Dermis microvascular lymphatic vessel endothelial cell (primary cell): ENCODE measurements around the gene SAE1. TPM values are rescaled to one million over a fixed set of nuclear protein-coding genes. Genes with fewer than 3 reads are reported as not detected.
"Not testable (repeated sequence)": the region's sequence is repeated elsewhere in the genome, so short reads cannot be mapped to it uniquely, and the experiment has no call there.

Source experiments
- DNase-seq, 2 donors: peaks; one replicate each; pipeline versions ENCODE4 v3.0.0 to v3.0.0-alpha.2; 2010; ENCODE audit warnings: low read depth in 2 of 2
- total RNA-seq: library from RNA; depleted of rRNA; stranded (reverse); fragments of >200 nt; gene quantifications from 2 replicates; pipeline ENCODE4 v1.2.1, GENCODE V29; 2014

The SAE1 gene
- total RNA-seq, 1 donor from 2014 or later, result 164 TPM

GRCh38 chr19:47239610-47240296, 109.1 kb downstream of the SAE1 start:
- DNase-seq, result peak in 1 of 2 donors; percentile 80

- DNase-seq, result no peak
Observed at GRCh38 chr19:47240556-47240955, 109.9 kb downstream of the SAE1 start.

- peak in 1 of 2 donors; percentile 87 for DNase-seq
Observed at GRCh38 chr19:47240996-47241918, 110.6 kb downstream of the SAE1 start.

GRCh38 chr19:47241919-47242577, 111.4 kb downstream of the SAE1 start:
- no peak for DNase-seq

GRCh38 chr19:47243364-47243775, 112.7 kb downstream of the SAE1 start:
- no peak for DNase-seq

GRCh38 chr19:47243776-47244547, 113.3 kb downstream of the SAE1 start:
- peak; percentile 93 to 99 for DNase-seq

- peak in 1 of 2 donors; percentile 76 for DNase-seq
Observed at GRCh38 chr19:47247308-47247990, 116.8 kb downstream of the SAE1 start.

- DNase-seq, result not testable (repeated sequence)
Observed at GRCh38 chr19:47253016-47253415, 122.4 kb downstream of the SAE1 start.

GRCh38 chr19:47253467-47253881, 122.8 kb downstream of the SAE1 start:
- no peak for DNase-seq

- DNase-seq, result no peak
Observed at GRCh38 chr19:47253970-47254369, 123.3 kb downstream of the SAE1 start.

GRCh38 chr19:47255879-47256692, 125.5 kb downstream of the SAE1 start, which contains the start of gene CCDC9:
Gene CCDC9 (plus strand): TSS chr19:47256525. CDS start chr19:47258401, 1,876 bp downstream.
- DNase-seq, result peak; percentile 94 to 95

- DNase-seq, result peak; percentile 95 to 99
Observed at GRCh38 chr19:47256693-47257410, 126.2 kb downstream of the SAE1 start.

GRCh38 chr19:47257411-47258169, 127.0 kb downstream of the SAE1 start:
- no peak for DNase-seq

- no peak for DNase-seq
Observed at GRCh38 chr19:47258434-47258833, 127.8 kb downstream of the SAE1 start.

GRCh38 chr19:47258895-47259555, 128.4 kb downstream of the SAE1 start:
- DNase-seq, result no peak
